GM19468 (cell line): ENCODE data around the gene CAPN15.
"Not testable (repeated sequence)": the region's sequence is repeated elsewhere in the genome, so short reads cannot be mapped to it uniquely, and the experiment has no call there.

Experiments
- ATAC-seq: cut with Tn5 transposase; IDR thresholded peaks from one replicate; pipeline ENCODE4 v1.9.1; 2021; ENCODE audit warnings: mild to moderate bottlenecking, moderate library complexity, moderate number of reproducible peaks; ENCODE audit not compliant: unreplicated experiment; ENCODE audit errors: extremely low read depth

The CAPN15 gene

DNA sequence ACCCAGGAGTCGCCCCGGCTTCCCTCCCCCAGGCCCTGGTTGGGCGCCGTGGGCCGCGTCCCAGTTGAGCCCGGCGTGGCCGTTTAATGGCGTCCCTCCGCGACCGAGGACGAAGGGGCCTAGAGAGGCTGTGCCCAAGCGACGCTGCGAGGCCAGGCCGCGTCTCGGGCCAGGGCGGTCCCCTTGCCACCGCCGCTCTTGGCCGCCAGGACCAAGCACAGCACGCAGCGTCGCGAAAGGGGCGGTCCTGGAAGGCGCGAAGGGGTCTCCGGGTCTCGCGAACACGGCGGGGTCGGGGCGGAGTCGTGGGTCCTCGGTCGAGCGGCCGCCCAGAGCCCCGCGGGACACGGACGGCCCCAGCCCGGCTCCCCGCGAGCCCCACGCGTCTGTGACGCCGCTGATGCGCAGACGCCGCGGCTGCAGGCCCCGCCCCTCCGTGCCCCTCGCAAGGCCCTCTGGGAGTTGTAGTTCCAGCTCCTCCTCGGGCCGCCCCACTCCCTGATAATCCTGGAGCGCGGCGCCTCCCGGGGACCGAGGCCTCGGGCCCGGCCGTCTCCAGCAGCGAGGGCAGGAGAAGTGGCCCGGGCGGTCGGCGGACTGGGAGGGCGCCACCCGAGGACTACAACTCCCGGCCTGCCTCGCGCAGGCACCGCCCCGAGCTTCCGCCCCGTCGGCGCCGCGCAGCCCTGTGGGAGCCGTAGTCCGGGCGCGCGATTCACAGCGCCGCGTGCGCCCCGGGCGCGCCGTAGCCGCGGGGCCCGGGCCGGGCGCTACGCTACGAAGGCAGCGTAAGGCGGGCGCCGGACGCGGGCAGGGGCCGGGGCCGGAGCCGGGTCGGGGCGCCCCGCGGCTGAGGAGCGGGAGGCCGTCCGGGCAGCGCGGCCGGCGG, at the start of gene CAPN15:
Gene CAPN15, plus strand, starts transcription at position 698 of the 889 bp plus-strand sequence. CDS start 19,127 bp downstream, outside the sequence.
- peak; percentile 56 for ATAC-seq

DNA sequence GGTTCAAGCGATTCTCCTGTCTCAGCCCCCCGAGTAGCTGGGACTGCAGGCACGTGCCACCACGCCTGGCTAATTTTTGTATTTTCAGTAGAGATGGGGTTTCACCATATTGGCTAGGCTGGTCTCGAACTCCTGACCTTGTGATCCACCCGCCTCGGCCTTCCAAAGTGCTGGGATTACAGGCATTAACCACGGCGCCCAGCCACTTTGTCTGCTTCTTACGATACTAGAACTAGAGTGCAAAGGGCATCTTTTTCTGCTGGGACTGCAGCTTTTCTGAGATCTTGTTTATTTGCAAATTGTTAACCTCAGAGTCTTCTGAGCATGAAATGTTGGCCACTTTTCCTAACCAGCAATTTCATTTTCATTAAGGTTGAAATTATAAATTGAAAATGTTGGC, 49.2 kb upstream of the CAPN15 start:
- not testable (repeated sequence) for ATAC-seq

DNA sequence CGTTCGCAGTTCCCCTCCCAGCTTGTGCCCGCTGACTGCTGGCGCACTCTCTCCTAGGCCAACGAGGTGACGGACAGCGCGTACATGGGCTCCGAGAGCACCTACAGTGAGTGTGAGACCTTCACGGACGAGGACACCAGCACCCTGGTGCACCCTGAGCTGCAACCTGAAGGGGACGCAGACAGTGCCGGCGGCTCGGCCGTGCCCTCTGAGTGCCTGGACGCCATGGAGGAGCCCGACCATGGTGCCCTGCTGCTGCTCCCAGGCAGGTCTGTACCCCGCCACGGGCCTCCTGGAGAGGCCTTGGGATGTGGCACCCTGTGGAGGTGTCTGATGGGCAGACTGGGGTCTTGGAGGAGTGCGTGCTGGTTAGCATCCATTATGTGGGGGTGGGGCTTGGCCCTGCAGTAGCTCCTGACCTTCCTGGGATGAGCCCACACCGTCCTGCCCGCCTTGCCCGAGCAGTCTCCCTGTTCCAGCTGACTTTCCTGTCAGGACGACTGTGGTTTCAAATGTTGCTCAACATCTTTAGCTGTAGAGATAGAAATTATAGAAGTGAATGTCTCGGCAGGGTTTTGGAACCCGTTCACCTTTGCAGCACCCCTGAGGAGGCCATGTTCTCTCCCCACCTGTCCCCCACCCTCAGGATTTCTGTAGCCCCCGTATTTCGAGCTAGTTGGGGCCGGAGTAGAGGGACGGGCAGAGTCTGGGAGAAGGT, 44.9 kb upstream of the CAPN15 start:
- ATAC-seq = no peak

DNA sequence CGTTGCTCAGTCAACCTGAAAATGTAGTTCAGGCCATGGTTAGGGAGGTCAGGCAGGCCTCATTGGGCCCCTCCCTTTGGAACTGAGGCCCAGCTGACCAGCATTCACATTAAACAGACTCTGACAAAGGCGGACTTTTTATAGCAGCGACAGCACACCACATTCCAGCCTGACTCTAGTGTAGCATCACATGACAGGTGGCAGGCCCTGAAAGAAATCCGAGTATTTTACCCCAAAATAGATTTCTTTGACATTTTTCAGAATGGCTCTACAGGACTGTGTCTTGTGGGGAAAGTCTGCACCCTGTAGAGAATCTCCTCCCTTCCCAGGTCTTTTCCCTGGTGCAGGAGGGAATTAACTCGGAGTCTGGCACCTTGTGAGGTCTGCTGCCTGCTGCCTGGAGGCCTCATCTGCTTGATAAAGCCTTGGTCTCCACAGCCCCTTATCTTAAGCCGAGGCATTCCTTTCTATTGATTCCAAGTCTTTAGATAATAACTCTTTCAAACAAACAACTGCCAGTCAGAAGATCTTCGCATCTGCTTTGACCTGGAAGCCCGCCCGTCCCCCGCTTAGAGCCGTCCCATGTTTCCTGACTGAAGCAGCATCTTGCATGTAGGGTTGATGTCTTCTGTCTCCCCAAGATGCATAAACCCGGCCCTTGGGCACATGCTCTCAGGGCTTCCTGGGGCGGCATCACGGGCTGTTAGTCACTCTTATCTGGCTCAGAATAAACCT, 44.0 kb upstream of the CAPN15 start:
- ATAC-seq = no peak

DNA sequence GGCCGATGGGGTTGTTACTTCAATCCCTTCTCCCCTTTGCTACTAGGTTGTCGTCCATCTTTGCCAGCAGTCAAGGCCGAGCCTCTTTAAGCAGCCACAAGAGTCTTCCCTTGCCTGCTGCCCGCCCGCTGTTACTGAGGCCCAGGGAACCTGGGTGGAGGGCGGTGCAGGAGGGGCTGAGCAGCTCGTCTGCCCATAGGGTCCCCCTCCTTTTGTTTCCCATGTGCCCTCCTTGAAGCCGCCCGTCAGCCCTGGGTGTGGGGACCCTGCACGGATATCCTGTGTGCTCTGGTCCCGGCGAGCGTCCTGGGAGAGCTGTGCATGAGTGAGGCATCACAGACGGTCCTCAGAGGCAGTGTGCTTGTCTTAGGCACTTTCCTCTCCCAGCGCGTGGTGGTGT, 37.9 kb upstream of the CAPN15 start:
- no peak for ATAC-seq

DNA sequence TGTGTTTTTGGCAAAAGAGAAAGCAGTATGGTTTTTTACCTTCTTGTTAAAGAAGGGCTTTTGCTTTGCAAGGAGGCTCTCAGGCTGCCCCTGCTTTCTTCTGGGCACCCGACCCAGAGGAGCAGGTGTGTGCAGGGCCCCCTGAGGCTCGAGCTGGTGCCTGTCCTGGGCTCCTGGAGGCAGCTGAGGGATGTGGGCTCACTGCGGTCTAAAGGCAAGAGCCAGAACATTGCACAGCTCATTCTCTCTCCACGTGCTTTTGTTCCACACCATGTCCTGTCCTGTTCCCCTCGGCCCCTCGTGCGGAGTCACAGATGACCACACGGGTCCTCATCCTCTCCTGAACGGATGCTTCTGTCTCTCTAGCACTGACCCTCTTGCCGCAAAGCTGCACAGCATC, 36.7 kb upstream of the CAPN15 start:
- ATAC-seq = no peak

DNA sequence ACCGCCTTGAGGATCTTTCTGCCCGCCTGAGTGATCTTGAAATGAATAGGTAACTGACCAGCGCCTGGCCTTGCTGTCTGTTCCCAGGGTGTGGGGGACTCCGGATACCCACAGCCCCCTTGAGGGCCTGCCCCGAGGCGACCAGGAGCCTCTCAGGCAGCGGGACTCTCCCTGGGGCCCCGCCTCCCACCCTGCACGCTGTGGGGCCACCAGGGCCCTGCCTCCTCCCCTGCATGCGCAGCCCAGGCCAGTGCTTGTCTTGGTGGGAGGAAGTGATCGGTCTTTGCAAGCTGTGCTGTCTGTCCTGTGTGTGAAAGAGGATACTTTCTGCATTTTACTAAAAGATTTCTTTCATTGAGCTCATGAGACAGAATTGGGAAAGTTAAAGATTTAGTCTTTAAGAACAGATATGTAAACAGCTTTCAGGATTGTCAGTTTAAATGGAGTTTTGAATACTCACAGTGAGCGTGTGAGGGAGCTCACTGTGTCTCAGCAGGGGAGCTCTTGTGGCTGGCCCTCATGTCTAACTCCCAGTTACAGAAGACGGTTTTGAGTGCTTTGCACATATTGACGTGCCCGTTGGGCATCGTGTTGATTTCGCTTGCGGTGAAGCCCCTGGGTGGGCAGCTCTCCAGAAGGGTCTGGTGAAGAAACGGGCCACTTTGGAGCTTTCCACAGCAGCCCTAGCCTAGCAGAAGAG, 36.1 kb upstream of the CAPN15 start:
- ATAC-seq = no peak

DNA sequence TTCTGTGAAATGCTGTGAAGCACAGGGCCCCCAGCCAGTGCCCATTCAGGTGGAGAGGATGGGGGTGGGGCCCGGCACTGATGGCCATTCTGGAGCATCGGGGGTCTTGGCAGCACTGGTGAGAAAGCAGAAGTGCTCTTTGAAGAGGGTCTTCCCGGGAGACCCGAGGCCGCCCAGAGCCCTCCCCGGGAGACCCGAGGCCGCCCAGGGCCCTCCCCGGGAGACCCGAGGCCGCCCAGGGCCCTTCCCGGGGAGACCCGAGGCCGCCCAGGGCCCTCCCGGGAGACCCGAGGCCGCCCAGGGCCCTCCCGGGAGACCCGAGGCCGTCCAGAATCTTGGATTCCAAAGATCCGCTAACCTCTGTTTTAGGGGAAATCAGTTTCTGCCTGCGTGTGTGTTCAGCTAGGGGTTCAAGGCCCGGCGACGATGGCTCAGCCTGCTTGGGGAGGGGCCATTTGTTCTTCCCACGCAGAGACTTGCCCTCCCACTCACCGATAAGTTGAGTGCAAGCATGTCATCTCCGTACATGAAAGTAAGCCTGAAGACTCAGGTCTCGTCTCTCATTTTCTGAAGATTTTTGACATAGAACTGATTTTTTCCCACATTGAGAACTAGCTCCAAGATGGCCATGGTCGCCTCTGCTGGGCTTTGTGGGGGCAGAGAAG, 35.2 kb upstream of the CAPN15 start:
- no peak for ATAC-seq

DNA sequence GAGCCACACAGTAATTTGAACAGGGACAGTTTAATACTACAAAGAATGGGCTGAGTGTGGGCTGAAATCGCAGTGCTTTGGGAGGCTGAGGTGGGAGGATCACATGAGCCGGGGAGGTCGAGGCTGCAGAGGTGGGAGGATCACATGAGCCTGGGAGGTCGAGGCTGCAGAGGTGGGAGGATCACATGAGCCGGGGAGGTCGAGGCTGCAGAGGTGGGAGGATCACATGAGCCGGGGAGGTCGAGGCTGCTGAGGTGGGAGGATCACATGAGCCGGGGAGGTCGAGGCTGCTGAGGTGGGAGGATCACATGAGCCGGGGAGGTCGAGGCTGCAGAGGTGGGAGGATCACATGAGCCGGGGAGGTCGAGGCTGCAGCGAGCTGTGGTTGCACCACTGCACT, 32.8 kb upstream of the CAPN15 start:
- ATAC-seq = not testable (repeated sequence)

DNA sequence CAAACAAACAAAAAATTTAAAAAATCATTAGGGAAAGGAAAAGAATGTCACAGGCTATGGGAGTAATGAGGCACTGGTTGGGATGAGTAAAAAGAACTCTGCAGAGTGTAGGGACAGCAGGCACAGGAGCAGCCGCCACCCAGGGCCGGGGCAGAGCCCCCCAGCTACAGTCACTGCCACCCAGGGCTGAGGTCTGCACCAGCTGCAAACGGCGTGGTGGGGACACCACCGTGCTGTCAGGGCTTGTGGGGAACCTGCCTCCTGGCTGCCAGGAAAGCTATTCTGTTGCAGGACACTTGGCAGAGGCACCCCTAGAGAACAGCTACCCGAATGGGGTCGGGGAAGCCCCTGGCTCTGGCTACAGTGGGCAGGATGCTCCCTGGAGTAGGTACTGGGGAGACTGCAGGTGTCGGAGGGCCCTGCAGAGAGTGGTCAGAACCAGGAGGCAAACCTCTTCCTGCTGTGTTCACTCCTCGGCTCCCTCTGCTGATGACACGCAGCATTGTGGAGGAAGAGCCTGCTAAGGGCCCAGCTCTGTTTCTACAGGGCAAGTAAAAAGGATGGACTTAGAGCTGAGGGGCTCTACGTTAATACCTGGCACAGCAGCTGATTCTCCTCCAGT, 32.3 kb upstream of the CAPN15 start:
- ATAC-seq = no peak

DNA sequence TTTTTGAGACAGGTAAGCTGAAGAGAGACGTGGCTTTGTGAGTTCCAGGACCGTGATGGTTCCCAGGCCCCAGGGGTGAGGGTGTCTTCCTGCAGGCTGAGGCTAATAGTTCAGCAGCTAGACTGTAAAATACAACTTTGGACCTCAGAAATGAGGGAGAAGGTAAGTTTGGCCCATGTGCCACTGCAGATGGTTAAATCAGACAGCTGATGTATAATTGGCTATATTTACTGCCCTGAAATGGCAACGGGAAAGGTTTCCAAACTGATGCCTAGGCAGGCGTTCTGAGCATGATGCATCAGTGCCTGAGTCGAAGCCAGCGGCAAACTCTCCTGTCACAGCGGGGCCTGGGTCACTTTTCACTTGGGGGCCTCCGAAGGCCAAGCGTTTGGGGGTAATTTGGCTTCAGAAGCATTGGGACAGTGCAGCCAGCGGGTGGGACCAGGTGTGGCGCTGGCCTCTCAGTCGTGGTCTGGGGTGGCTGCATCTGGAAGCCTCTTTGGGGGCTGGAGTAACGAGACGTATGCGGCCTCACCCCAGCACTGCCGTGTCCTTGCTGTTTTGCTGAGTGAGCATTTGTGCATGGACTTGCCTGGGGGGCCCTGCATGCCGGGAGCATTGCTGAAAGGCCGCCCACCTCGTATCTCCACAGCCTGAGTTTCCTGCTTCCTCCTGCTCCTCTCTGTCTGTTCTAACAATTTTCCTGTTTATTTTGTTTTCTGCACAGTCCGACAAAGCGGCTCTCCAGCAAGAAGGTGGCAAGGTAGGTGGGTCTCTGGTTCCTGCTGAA, 31.2 kb upstream of the CAPN15 start:
- no peak for ATAC-seq

DNA sequence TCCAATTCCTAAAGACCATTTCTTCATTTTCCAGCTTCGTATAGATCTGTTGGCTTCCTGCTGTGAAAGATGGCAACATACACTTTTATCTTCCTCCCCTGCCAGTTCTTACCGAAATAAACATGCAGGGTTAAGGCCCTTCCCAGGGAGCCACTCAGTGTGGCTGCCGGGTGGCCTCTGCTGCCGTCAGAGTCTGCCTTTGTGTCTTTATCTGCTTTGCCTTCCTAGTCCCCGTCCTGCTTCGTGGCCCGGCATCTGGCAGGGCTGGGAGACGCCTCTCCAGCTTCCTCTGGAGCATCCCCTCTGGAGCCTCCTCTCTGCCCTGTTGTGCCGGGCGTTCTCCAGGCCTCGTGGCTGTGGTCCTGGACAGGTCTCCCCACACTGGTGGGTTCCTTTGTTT, 30.3 kb upstream of the CAPN15 start:
- no peak for ATAC-seq

DNA sequence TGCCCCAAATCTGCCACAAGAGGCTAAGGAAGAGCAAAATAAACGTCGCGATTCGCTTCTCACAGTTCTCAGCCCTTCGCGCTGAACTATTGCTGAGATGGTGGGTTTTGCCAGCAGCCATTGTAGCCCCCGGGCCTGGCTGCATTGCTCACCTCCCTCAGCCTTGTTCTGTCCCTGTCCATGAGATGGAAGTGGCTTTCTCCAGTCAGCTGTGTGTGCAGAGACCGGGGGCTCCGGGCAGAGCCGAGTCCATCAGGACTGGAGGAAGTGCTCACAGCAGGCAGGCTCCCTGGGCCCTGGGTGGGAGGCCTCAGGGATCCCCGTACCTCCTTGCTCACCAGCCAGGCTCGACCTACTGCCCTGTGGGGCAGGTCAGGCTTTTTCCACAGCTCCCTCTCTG, 27.6 kb upstream of the CAPN15 start:
- no peak for ATAC-seq

DNA sequence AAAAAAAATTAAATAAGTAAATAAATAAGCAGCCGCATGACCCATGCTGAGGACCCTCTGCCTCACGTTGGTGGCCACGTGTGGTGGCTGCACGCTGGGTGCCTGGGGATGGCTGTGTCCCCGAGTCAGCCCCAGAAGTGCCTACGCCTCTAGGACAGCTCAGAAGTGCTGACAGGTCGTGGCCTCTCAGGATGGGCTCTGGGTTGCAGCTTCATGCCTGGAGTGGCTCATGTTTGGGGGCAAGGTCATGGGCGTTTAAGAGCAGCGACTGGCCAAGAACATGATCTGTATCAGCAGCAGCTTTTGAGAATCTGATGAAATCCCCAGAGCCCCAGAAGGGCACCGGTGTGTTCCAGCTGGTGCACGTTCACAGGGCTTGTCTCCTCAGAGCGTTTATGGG, 26.8 kb upstream of the CAPN15 start:
- no peak for ATAC-seq

DNA sequence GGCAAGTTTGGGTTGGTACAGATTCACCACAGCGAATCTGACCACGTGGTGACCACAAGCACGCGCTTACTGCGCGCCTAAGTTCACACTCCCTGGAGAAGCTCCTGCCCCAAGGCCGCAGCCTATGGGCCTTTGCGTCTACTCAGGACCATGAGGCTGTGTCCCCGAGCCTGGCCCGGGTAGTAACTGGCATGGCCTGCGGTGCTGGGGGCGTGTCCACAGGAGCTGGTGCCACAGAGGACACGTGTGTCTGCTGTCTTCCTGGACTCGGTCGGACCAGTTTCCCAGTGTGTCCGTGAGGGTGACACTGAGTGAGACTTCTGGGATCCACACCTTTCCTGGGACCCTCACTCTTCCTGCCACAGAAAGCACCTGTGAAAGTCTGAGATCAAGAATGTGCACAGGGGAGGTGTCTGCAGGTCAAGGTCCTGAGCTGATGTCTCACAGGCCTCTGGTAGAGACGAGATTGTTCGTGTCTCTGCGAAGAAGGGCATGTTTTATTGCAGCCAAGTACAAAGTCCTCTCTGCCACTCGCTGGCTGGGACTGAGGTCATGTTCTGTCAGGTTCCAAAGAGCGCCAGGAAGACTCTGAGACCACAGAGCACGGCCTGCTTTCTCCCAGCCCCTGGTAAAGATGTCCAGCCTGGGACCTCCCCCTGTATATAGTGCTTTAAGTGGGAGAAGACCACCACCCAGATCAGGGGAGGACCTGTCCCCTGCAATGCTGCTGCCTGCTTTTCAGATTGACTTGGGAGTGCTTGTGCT, 25.2 kb upstream of the CAPN15 start:
- no peak for ATAC-seq

DNA sequence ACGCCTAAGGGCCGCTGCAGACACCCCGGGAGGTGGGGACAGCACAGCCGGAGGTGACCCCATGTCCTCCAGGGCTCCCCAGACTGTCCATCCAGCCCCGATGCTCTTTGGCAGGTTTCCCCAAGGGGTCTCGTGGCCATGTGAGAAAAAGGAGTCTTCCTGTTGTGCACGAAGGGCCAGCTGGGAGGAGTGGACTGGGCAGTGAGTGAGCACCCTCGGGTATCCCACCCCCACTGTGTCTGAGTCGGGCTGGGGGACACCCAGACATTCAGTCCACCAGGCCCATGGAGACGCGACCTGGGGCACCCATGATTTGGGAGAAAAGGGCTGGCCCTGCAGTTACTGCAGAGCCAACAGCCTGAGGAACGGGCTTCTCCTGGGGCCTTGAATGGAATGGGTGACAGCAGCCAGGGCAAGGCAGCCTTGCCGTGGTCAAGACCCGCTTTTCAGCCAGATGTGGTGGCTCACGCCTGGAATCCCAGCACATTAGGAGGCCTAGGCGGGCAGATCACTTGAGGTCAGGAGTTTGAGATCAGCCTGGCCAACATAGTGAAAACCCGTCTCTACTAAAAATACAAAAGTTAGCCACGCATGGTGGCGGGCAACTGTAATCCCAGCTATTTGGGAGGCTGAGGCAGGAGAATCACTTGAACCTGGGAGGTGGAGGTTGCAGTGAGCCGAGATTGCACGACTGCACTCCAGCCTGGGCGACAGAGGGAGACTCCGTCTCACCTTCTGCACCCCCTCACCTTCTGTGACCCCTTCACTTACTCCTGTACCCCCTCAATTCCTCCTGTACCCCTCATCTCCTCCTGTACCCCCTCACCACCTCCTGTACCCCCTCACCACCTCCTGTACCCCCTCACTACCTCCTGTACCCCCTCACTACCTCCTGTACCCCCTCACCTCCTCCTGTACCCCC, 24.1 kb upstream of the CAPN15 start:
- no peak for ATAC-seq
